Upper lobe of left lung (tissue), 4 donors: ENCODE measurements around the gene ZNF518A.

Experiments used
- CTCF ChIP-seq, 6 experiments: fragments of 450-650 bp in 4 of 6; fragments of 200-600 bp in 2 of 6; sonication (generic) in 2 of 6; IDR thresholded peaks; one replicate each; pipeline ENCODE4 v1.5.1; 2016 to 2019; ENCODE audit warnings: antibody characterized with exemption in 6 of 6
- EP300 ChIP-seq, 4 donors: sonication (generic); formaldehyde crosslinking; IDR thresholded peaks; one replicate each; pipeline ENCODE4 v1.5.1; 2017; ENCODE audit warnings: antibody characterized with exemption in 4 of 4, control low read depth in 2 of 4
- POLR2A ChIP-seq, 4 donors: fragments of 450-650 bp; IDR thresholded peaks; one replicate each; pipeline ENCODE4 v1.5.1; 2016 to 2017; ENCODE audit warnings: antibody characterized with exemption in 4 of 4, mild to moderate bottlenecking in 2 of 4
- POLR2AphosphoS5 ChIP-seq, 2 donors: sonication (generic); formaldehyde crosslinking; IDR thresholded peaks; one replicate each; pipeline ENCODE4 v1.5.1; 2017; ENCODE audit warnings: antibody characterized with exemption in 2 of 2

GRCh38 chr10:96096958-96097357 is 33.1 kb upstream of the ZNF518A start:
- no peak for TF ChIP-seq POLR2AphosphoS5 (IDR thresholded peaks at IDR 0.05)
- no peak for TF ChIP-seq CTCF (IDR thresholded peaks at IDR 0.05)
- no peak for TF ChIP-seq POLR2A (IDR thresholded peaks at IDR 0.05)
- no peak for TF ChIP-seq EP300 (IDR thresholded peaks at IDR 0.05)
